Fibroblast of villous mesenchyme (primary cell): Measurements from ENCODE around the gene HMCN2. TPM values are rescaled to one million over a fixed set of nuclear protein-coding genes. Genes with fewer than 3 reads are reported as not detected.

Experiments
- DNase-seq: peaks from one replicate; pipeline ENCODE4 v3.0.0-alpha.2; 2010; ENCODE audit warnings: low read depth
- H3K4me3 ChIP-seq: 2 replicates; pipeline ENCODE4 v1.5.1; 2011; ENCODE audit warnings: low read depth, mild to moderate bottlenecking, low read length
- CTCF ChIP-seq: IDR thresholded peaks from 2 replicates; pipeline ENCODE4 v1.5.1; 2012; ENCODE audit warnings: low read depth, mild to moderate bottlenecking, low read length; ENCODE audit not compliant: insufficient read depth
- total RNA-seq: library from RNA; depleted of rRNA; stranded (reverse); fragments of >200 nt; gene quantifications from 2 replicates; pipeline ENCODE4 v1.2.3, GENCODE V29; 2012

The HMCN2 gene
- total RNA-seq: under 0.01 TPM in 1 of 2 replicates, not detected in the other

- no peak for TF ChIP-seq CTCF
- peak; percentile 17 for DNase-seq
- H3K4me3 ChIP-seq: no peak within 1 kb of the TSS
These were observed at the start of gene HMCN2 for GRCh38 chr9:130265431-130266235. Gene HMCN2 (plus strand): TSS chr9:130265760. CDS start chr9:130265879, 119 bp downstream.

GRCh38 chr9:130217838-130218237 is 47.7 kb upstream of the HMCN2 start:
- H3K4me3 ChIP-seq: no peak overlapping the region
- no peak for TF ChIP-seq CTCF
- no peak for DNase-seq

GRCh38 chr9:130219661-130220096 is 45.9 kb upstream of the HMCN2 start:
- TF ChIP-seq CTCF: no peak
- H3K4me3 ChIP-seq: no peak overlapping the region
- DNase-seq: no peak

- H3K4me3 ChIP-seq: no peak overlapping the region
- DNase-seq: peak; percentile 74
- peak; percentile 47 for TF ChIP-seq CTCF
These were observed 45.2 kb upstream of the HMCN2 start for GRCh38 chr9:130220352-130220751.

GRCh38 chr9:130222833-130223232 is 42.7 kb upstream of the HMCN2 start:
- TF ChIP-seq CTCF: no peak
- H3K4me3 ChIP-seq: no peak overlapping the region
- no peak for DNase-seq

GRCh38 chr9:130225071-130225470 is 40.5 kb upstream of the HMCN2 start:
- TF ChIP-seq CTCF: no peak
- no peak for DNase-seq
- no peak overlapping the region for H3K4me3 ChIP-seq
